Measurements from ENCODE around the gene FCRLB.

The FCRLB gene

GRCh38 chr1:161766102-161766981 lies 45.0 kb downstream of the FCRLB start, which contains the start of gene ATF6 (continued):
- TF ChIP-seq ZBTB1 (tag by site-specific recombination; IDR thresholded peaks at IDR 0.05) (no peak), REPIN1 (tag by site-specific recombination; IDR thresholded peaks at IDR 0.05; ENCODE audit: low read depth) (0 out of 2 replicates have a peak, but pooled peaks have one; percentile 43), ZEB2 (tag by site-specific recombination; IDR thresholded peaks at IDR 0.05) (peak; percentile 52), ZNF837 (tag by site-specific recombination; IDR thresholded peaks at IDR 0.05) (no peak), ZNF221 (tag by site-specific recombination; IDR thresholded peaks at IDR 0.05; ENCODE audit: borderline replicate concordance) (no peak), GLI2 (tag by site-specific recombination; IDR thresholded peaks at IDR 0.05; ENCODE audit: borderline replicate concordance, low read depth) (no peak), ZNF549 (tag by site-specific recombination; IDR thresholded peaks at IDR 0.05) (no peak), HOXD13 (CRISPR knock-in tag; IDR thresholded peaks at IDR 0.05; ENCODE audit: borderline replicate concordance) (no peak), OVOL3 (tag by site-specific recombination; IDR thresholded peaks at IDR 0.05) (0 out of 2 replicates have a peak, but pooled peaks have one; percentile 31), ZNF488 (tag by site-specific recombination; IDR thresholded peaks at IDR 0.05) (no peak), ZNF341 (tag by site-specific recombination; IDR thresholded peaks at IDR 0.05; ENCODE audit: low read depth) (peak; percentile 37; the same call in 1 of the 2 replicates), ZNF133 (tag by site-specific recombination; IDR thresholded peaks at IDR 0.05) (no peak), REST (tag by site-specific recombination; IDR thresholded peaks at IDR 0.05) (no peak), TRIM28 (IDR thresholded peaks at IDR 0.05; ENCODE audit: borderline replicate concordance, low read length) (peak; percentile 92), ZNF529 (tag by site-specific recombination; IDR thresholded peaks at IDR 0.05; ENCODE audit: insufficient replicate concordance) (no peak), ZNF398 (tag by site-specific recombination; IDR thresholded peaks at IDR 0.05) (no peak), ZNF561 (tag by site-specific recombination; IDR thresholded peaks at IDR 0.05; ENCODE audit: borderline replicate concordance) (peak; percentile 60), ZNF600 (tag by site-specific recombination; IDR thresholded peaks at IDR 0.05) (peak; percentile 92), ZNF791 (tag by site-specific recombination; IDR thresholded peaks at IDR 0.05) (no peak), ZNF184 (tag by site-specific recombination; IDR thresholded peaks at IDR 0.05) (0 out of 2 replicates have a peak, but pooled peaks have one; percentile 61), ZNF623 (tag by site-specific recombination; IDR thresholded peaks at IDR 0.05) (no peak), ZNF660 (tag by site-specific recombination; IDR thresholded peaks at IDR 0.05) (peak; percentile 95), SP2 (tag by site-specific recombination; IDR thresholded peaks at IDR 0.05) (0 out of 2 replicates have a peak, but pooled peaks have one; percentile 21)

Measured in HEK293 (cell line).